Spleen (tissue), 11 donors: ENCODE measurements around the gene KCTD5. TPM values are rescaled to one million over a fixed set of nuclear protein-coding genes. Genes with fewer than 3 reads are reported as not detected.
"Not testable (repeated sequence)": the region's sequence is repeated elsewhere in the genome, so short reads cannot be mapped to it uniquely, and the experiment has no call there.

ENCODE experiments used
- DNase-seq: peaks from one replicate; pipeline ENCODE4 v3.0.0-alpha.2; 2020
- H3K27ac ChIP-seq, 8 donors: fragments of 200-600 bp; sonication (generic) in 7 of 8; 1 replicate in 4 of 8; 2 replicates in 4 of 8; pipeline versions ENCODE4 v1.5.0 to v1.8.0; 2016 to 2021; ENCODE audit warnings: inconsistent platforms in 4 of 8, mild to moderate bottlenecking in 4 of 8, moderate library complexity in 1 of 8
- H3K27me3 ChIP-seq, 7 donors: fragments of 200-600 bp; sonication (generic) in 6 of 7; replicated peaks in 1 of 7; 1 replicate in 4 of 7; 2 replicates in 3 of 7; pipeline versions ENCODE4 v1.5.0 to v1.8.0; 2016 to 2021; ENCODE audit warnings: inconsistent platforms in 3 of 7, mild to moderate bottlenecking in 1 of 7
- H3K36me3 ChIP-seq, 6 donors: fragments of 200-600 bp; sonication (generic) in 5 of 6; 1 replicate in 4 of 6; 2 replicates in 2 of 6; pipeline versions ENCODE4 v1.5.0 to v1.8.0; 2016 to 2021; ENCODE audit warnings: inconsistent platforms in 2 of 6
- H3K4me1 ChIP-seq, 6 donors: fragments of 200-600 bp; sonication (generic) in 5 of 6; 1 replicate in 3 of 6; 2 replicates in 3 of 6; pipeline versions ENCODE4 v1.5.0 to v1.8.0; 2016 to 2021; ENCODE audit warnings: inconsistent platforms in 3 of 6
- H3K4me3 ChIP-seq, 8 donors: fragments of 200-600 bp; sonication (generic) in 7 of 8; 1 replicate in 4 of 8; 2 replicates in 4 of 8; pipeline versions ENCODE4 v1.5.0 to v1.8.0; 2016 to 2021; ENCODE audit warnings: inconsistent platforms in 4 of 8, mild to moderate bottlenecking in 4 of 8, moderate library complexity in 2 of 8
- H3K9me3 ChIP-seq, 8 donors: fragments of 200-600 bp; sonication (generic) in 7 of 8; 1 replicate in 4 of 8; 2 replicates in 4 of 8; pipeline versions ENCODE4 v1.5.0 to v1.8.0; 2016 to 2021; ENCODE audit warnings: inconsistent platforms in 4 of 8
- POLR2A ChIP-seq, 3 donors: fragments of 450-650 bp; IDR thresholded peaks; one replicate each; pipeline ENCODE4 v1.5.1; 2017; ENCODE audit warnings: antibody characterized with exemption in 3 of 3, mild to moderate bottlenecking in 1 of 3
- POLR2AphosphoS5 ChIP-seq, 3 donors: sonication (generic); formaldehyde crosslinking; IDR thresholded peaks; one replicate each; pipeline ENCODE4 v1.5.1; 2017; ENCODE audit warnings: antibody characterized with exemption in 3 of 3
- WGBS, 5 donors: extraction: QIAGEN DNeasy Blood & Tissue Kit in 3 of 5; methylation state at CpG; one replicate each; pipeline versions ENCODE4 v1.1.5 to v1.1.7; 2013 to 2018; 5-methylcytosine and 5-hydroxymethylcytosine counted together
- intact Hi-C: fragments of 100-400 bp; cut with DNase I; formaldehyde crosslinking; loops from one replicate; pipeline ENCODE4 v1.15.0; 2023; ENCODE audit warnings: low total_unique reads
- polyA plus RNA-seq, 3 donors: library from polyadenylated mRNA; stranded (reverse); fragments of 200-250 nt; gene quantifications; one replicate each; pipeline ENCODE4 v1.2.1, GENCODE V29; 2013
- total RNA-seq, 7 donors: library from RNA; depleted of rRNA in 3 of 7; stranded (reverse); fragments of >200 nt in 3 of 7; fragmentation: NEBNext Ultra II Directional in 4 of 7; extraction: Animal tissue kit (Norgen Biotek cat#: 25700) in 4 of 7; gene quantifications; one replicate each; pipeline versions ENCODE4 v1.1.0 to v1.2.1, GENCODE V29; 2016 to 2021
- TF ChIP-seq, protein P1 (sequence below), 11 experiments: fragments of 200-600 bp in 7 of 11; fragments of 450-650 bp in 4 of 11; sonication (generic) in 4 of 11; IDR thresholded peaks in 8 of 11; conservative IDR thresholded peaks in 3 of 11; 1 replicate in 7 of 11; 2 replicates in 4 of 11; pipeline versions ENCODE4 v1.4.0 to v1.8.0; 2016 to 2021; ENCODE audit warnings: antibody characterized with exemption in 11 of 11, inconsistent platforms in 4 of 11, mild to moderate bottlenecking in 1 of 11
- donor health status: healthy with polysubstance abuse.
- donor health status: DM: no; HTN: no; CAD: no; lungs with moderate emphysema.
- donor health status: DM: no; HTN: no; CAD: no.
- donor health status: Bipolar disorder and iron deficiency.
- donor health status: healthy.
- donor health status: DM: no; HTN: no; CAD: no.
- donor health status: DM: yes; HTN: yes; CAD: no.

KCTD5 gene
- total and polyA plus RNA-seq, 10 donors, result 13.1 to 32.1 (median 26.5) TPM

DNA sequence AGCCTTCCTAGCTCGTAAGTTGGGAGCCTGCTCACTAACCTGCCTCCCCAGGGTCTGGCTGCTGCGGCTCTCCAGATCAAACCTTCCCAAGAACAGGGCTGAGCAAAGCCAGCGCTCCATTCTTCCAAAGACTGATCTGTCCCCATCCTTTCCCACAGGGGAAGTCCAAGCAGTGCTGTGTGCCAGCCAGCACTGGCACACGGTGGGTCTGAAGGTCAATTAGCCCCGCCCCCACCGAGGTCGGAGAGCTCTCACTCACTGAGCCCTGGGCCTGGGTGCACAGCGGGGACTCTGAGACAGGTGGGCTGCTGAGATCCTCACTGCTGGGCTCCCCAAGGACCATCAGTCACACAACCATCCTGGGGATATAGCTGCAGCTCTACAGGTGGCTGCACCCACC lies 27.4 kb upstream of the KCTD5 start:
- DNase-seq, H3K27ac ChIP-seq, H3K4me1 ChIP-seq, H3K9me3 ChIP-seq, H3K36me3 ChIP-seq, H3K27me3 ChIP-seq, H3K4me3 ChIP-seq, intact Hi-C loops: not testable (repeated sequence)
- WGBS, 5 donors, result 33 to 80% (median 66%) methylated on average over 1 to 2 of the region's 8 CpGs; no CpG with 5 or more reads in 2 of the 5 donors

DNA sequence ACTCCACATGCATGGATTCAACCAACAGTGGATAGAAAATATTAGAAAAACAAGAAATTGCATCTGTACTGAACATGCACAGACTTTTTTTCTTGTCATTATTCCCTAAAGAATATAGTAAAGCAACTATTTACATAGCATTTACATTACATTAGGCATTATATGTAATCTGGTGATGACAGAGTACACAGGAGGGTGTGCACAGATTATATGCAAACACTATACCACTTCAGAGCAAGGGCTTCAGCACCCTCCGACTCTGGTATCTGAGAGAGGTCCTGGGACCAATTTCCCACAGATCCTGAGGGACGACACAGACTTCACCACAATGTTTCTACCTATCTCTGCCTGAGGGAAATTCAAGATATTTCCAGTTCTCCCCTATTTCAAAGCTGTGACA lies 25.3 kb upstream of the KCTD5 start:
- intact Hi-C loops, result no loop called here
- Histone ChIP-seq H3K4me1 (peaks cover 0 to 8% (median 0%) of the 10 kb centered on the region in 6 donors), H3K27ac (no peak overlapping the region), H3K9me3 (no peaks in the 10 kb centered on the region), H3K36me3 (peaks cover 0 to 4% (median 0%) of the 10 kb centered on the region in 6 donors), H3K4me3 (no peak overlapping the region), H3K27me3 (no peaks in the 10 kb centered on the region)
- DNase-seq, result no peak
- TF ChIP-seq POLR2AphosphoS5 (IDR thresholded peaks at IDR 0.05) (no peak), POLR2A (IDR thresholded peaks at IDR 0.05) (no peak)
- TF ChIP-seq, protein P1, sequence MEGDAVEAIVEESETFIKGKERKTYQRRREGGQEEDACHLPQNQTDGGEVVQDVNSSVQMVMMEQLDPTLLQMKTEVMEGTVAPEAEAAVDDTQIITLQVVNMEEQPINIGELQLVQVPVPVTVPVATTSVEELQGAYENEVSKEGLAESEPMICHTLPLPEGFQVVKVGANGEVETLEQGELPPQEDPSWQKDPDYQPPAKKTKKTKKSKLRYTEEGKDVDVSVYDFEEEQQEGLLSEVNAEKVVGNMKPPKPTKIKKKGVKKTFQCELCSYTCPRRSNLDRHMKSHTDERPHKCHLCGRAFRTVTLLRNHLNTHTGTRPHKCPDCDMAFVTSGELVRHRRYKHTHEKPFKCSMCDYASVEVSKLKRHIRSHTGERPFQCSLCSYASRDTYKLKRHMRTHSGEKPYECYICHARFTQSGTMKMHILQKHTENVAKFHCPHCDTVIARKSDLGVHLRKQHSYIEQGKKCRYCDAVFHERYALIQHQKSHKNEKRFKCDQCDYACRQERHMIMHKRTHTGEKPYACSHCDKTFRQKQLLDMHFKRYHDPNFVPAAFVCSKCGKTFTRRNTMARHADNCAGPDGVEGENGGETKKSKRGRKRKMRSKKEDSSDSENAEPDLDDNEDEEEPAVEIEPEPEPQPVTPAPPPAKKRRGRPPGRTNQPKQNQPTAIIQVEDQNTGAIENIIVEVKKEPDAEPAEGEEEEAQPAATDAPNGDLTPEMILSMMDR (IDR thresholded peaks at IDR 0.05 in 8 of 11, conservative IDR thresholded peaks at IDR 0.05 in 3 of 11), result no peak
- 70 to 79% (median 74%) methylated on average over 2 of the region's 2 CpGs for WGBS, 5 donors

DNA sequence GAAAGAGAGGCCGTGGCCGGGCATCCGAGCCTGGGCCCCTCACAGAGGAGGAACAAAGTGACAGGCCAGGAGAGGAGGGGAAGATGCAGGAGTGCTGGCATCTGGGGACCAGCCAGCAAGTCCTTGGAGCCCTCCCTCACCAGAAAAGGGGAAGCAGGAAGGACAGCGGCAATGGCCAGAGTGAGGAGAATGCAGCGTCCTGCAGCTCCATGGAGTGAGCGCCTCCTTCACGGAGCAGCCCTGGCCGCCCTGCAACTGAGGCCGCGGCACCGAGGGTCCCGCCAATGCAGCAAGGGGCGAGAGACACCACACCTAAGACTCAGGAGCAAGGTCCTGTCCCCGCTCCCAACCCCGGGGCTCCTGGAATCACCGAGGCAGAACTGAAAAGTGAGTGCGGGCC lies 24.5 kb upstream of the KCTD5 start:
- H3K27ac ChIP-seq, intact Hi-C loops, H3K27me3 ChIP-seq, H3K4me3 ChIP-seq, DNase-seq, H3K4me1 ChIP-seq, H3K9me3 ChIP-seq: not testable (repeated sequence)
- no CpG with 5 or more reads among the region's 17 CpGs for WGBS, 5 donors
- H3K36me3 ChIP-seq, result peaks cover 0 to 13% (median 0%) of the 10 kb centered on the region in 6 donors

DNA sequence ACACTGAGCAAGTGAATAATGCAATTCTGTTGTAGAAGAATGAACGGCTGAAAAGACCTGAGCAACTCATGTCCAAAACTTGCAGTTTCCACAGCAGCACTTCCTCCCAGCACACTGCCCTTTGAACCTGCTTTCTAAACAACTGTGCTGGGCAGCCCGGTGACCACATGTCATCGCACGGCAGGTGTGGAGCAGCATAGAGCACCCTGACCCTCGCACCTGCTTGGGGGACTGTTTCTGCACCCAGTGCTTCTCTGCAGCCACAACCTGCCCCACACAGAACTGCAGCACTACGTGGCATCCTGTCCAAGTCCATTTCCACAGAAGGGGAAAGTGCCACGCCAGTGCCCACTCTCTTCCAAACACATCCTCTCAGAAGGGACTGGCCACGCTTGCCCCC lies 22.8 kb upstream of the KCTD5 start:
- peak in 2 of 3 donors; percentile 18 to 29 for TF ChIP-seq POLR2AphosphoS5 (IDR thresholded peaks at IDR 0.05)
- H3K9me3 ChIP-seq, H3K27ac ChIP-seq, H3K4me3 ChIP-seq, intact Hi-C loops, DNase-seq, H3K27me3 ChIP-seq: not testable (repeated sequence)
- 67 to 85% (median 73%) methylated on average over 3 to 8 of the region's 8 CpGs for WGBS, 5 donors
- Histone ChIP-seq H3K4me1 (peaks cover 0 to 15% (median 0%) of the 10 kb centered on the region in 6 donors), H3K36me3 (peaks cover 0 to 19% (median 0%) of the 10 kb centered on the region in 6 donors)

DNA sequence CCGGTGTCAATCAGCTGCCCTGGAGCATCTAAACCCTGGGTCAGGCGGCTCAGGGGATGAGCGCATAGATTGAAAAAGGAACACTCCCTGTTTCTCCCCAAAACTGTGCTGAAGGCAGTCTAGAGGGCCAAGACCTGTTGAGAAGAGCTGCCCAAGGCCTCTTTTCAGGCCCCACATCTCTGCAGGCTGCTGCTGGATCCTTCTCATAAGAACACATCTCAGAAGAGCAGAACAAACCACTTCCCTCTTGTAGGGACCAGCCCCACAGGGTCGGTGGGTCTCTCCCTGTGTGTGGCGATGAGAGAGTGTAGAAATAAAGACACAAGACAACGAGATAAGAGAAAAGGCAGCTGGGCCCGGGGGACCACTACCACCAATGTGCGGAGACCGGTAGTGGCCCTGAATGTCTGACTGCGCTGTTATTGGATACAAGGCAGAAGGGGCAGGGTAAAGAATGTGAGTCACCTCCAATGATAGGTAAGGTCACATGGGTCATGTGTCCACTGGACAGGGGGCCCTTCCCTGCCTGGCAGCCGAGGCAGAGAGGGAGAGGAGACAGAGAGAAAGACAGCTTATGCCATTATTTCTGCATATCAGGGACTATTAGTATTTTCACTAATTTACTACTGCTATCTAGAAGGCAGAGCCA lies 22.2 kb upstream of the KCTD5 start:
- WGBS, 5 donors, result 69 to 87% (median 81%) methylated on average over 11 of the region's 11 CpGs

DNA sequence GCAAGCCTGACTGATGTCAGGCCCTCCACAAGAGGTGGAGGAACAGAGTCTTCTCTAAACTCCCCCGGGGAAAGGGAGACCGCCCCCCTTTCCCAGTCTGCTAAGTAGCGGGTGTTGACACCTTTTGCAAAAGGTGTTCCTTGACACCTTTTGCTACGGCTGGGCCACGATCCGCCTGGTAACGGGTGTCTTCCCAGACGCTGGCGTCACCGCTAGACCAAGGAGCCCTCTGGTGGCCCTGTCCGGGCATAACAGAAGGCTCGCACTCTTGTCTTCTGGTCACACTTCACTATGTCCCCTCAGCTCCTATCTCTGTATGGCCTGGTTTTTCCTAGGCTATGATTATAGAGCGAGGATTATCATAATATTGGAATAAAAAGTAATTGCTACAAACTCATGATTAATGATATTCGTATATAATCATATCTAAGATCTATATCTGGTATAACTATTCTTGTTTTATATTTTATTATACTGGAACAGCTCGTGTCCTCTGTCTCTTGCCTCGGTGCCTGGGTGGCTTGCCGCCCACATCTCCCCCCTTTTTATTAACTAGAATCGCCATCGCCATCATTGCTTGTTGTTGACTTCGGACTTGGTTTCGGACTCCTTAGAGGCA lies 21.5 kb upstream of the KCTD5 start:
- DNase-seq, H3K9me3 ChIP-seq, H3K4me3 ChIP-seq, H3K27me3 ChIP-seq, H3K27ac ChIP-seq: not testable (repeated sequence)
- Histone ChIP-seq H3K4me1 (peaks cover 0 to 15% (median 0%) of the 10 kb centered on the region in 6 donors), H3K36me3 (peaks cover 0 to 32% (median 0%) of the 10 kb centered on the region in 6 donors)
- WGBS, 5 donors, result 40 to 62% (median 48%) methylated on average over 11 to 21 of the region's 21 CpGs
- intact Hi-C loops, result loop anchor here (5.0 kb wide), 1 partner anchor 129 kb away; the partner anchor contains the start of gene CEMP1
- TF ChIP-seq, protein P1 (IDR thresholded peaks at IDR 0.05 in 8 of 11, conservative IDR thresholded peaks at IDR 0.05 in 3 of 11), result peak; percentile 14 to 70 (median 52)
- peak in 2 of 3 donors; percentile 38 to 50 for TF ChIP-seq POLR2AphosphoS5 (IDR thresholded peaks at IDR 0.05)

More for the DNA sequence above, 22.2 kb upstream of the KCTD5 start:
- H3K36me3 ChIP-seq, result peaks cover 0 to 25% (median 0%) of the 10 kb centered on the region in 6 donors
- H3K4me1 ChIP-seq, result peaks cover 0 to 15% (median 0%) of the 10 kb centered on the region in 6 donors
- H3K4me3 ChIP-seq, H3K27ac ChIP-seq, H3K9me3 ChIP-seq, H3K27me3 ChIP-seq, DNase-seq: not testable (repeated sequence)
- intact Hi-C loops, result loop anchor here (5.0 kb wide), 1 partner anchor 128 kb away; the partner anchor contains the start of gene CEMP1
